IPS DF 19.7 (cell line): ENCODE measurements around the gene IL31.

Experiments used
- DNase-seq: peaks from one replicate; pipeline ENCODE4 v3.0.0-alpha.2; 2013; ENCODE audit warnings: low read depth, low spot score

The IL31 gene

DNA sequence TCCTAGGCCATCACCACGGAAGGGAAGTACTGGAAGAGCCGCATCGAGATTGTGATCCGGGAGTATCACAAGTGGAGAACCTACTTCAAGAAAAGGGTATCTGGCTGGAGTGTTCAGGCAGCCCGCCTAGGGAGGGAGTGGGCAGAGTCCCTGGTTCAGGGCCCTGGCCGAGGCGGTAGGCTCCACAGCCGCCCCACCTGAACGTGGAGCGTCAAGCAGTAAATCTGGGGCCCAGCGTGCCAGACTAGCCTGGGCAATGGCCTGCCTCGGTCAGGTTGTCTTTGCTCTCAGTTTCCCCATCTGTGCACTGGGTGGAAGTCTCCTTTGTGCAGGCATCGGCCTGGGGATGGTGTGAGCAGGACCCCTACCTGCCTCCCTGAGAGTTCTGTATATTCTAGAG is 44.9 kb downstream of the IL31 start:
- DNase-seq = no peak

DNA sequence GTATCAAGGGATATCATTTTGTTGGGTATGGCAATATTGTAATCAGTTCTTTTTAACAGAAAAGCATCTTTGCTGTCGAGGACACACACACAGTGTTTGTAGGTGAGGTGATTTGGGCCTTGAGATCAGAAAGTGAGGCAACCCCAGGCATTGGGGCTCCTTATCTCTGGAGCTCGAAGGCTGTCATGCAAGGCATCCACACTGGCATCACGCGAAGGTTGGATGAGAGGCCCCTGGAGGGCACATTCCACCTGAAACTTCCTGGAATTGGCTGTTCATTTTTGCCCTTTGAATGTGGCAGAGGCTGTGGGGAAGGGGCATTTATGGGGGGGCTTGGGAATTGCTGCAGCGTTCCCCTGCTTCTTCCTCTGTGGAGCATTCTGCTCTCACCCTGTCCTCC is 45.5 kb downstream of the IL31 start:
- no peak for DNase-seq

GRCh38 chr12:122127839-122128238 is 46.2 kb downstream of the IL31 start:
- DNase-seq = no peak

DNA sequence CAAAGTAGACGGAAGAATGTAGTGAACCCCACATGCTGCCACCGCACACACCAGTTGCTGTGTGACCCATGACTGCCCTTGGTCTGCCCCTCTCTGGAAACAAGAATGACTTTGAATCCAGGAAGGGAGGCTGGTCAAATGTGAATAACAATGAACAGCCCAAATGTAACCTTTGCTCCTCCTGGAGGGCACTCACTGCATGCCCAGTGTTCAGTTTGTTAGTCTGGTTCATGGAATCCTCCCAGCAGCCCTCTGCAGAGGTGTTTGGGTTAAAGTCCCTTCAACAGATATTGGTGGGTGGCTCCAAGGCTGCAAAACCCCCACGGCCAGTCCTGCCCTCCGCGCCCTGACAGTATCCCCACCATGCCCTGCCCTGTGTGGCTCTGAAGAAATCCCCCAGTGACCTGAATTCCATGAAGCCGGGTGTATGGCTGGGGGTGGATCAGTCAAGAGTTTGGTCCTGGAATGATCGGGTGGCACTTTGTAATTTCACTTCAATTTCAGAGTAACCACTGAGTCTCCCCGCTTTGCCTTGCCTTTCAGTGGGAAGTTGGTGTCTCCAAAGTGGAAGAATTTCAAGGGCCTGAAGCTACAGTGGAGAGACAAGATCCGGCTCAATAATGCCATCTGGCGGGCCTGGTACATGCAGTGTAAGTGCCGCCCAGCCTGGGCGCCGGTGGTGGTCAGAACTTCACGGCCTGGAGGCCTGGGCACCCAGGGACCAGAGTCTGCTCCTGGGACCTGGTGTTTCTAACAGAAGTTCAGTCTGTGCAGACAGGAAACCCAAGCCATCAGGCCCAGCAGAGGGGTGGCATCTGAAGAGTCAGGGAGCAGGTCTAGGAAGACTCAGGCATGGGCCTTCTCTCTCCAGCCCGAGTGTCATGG is 47.1 kb downstream of the IL31 start:
- DNase-seq = no peak

- DNase-seq = no peak
Measured at GRCh38 chr12:122126342-122126635, 47.7 kb downstream of the IL31 start.

GRCh38 chr12:122125452-122126341 is 48.3 kb downstream of the IL31 start:
- no peak for DNase-seq

DNA sequence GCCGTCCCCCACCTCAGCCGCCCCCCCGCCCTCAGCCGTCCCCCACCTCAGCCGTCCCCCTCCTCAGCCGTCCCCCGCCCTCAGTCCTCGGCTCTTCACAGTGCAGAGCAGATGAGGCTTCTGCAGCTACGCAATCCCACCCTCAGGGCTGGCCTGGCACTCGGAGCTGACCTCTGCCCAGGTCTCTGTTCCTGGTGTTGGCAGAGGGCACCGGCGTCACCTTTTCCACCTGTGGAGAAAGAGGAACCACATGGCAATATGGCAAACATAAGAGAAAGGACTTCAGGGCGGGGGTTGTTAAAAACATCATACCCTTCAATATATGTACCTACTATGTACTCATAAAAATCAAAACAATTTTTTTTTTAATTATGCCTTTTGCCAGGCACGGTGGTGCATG is 49.7 kb downstream of the IL31 start:
- no peak for DNase-seq

DNA sequence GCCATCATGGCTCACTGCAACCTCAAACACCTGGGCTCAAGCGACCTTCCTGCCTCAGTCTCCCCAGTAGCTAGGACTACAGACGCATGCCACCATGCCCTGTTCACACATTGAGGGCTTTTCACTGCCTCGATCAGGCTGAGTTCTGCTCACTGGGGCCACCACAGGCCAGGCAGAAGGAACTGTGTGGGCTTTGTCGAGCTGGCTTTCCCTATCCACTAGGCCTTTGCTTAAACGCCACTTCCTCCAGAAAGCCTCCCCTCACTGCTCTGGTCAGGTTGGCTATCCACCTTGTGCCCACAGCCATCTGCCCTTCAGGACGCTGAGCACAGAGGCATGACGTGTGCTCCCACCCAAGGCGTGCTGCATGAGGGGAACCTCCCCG is 50.3 kb downstream of the IL31 start:
- DNase-seq = no peak

DNA sequence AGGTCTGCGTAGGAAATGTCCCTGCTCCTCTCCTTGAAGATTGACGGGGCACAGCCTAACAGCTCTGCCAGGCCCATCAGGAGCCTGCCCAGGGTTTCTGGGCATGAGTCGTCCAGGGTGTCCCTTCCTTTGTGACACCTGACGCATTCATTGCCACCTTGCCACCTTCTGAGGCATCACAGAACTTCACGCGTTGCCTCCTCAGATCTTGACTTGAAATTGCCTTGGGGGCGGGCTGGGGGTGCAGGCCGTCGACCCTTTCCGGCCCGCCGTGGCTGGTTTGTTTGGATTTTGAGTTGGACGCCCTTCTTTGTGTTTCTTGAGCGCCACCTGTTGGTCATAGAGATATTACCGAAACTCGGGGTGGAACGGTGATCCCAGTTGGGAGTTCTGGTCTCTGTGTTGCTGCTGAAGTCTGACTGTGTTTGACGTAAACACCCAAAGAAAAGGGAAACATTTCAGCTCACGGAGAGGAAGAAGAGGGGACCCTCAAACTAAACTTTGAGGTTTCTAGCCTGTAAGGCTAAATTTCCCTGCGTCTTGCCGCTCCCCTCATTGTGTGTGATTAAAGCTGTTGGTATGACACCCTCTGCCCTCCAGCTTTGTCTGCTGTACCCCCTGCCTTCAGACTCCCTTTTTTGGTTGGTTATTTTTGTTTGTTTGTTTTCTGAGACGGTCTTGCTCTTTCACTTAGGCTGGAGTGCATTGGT is 50.8 kb downstream of the IL31 start:
- no peak for DNase-seq
